DOHH2 (cell line): ENCODE data around the gene CDC37L1.

Experiments
- CTCF ChIP-seq: fragments of 200-600 bp; sonication (generic); IDR thresholded peaks from one replicate; pipeline ENCODE4 v1.5.1; 2014; ENCODE audit warnings: antibody characterized with exemption, mild to moderate bottlenecking, low read depth, low read length; ENCODE audit not compliant: poor library complexity, severe bottlenecking
- EZH2phosphoT487 ChIP-seq: fragments of 200-600 bp; sonication (generic); IDR thresholded peaks from 2 replicates; pipeline ENCODE4 v1.6.1; 2017; ENCODE audit warnings: borderline replicate concordance, mild to moderate bottlenecking, antibody characterized with exemption, low read length, moderate library complexity, mixed read lengths

GRCh38 chr9:4680173-4680525 lies 780 bp downstream of the CDC37L1 start:
- TF ChIP-seq CTCF (no peak), EZH2phosphoT487 (no peak)
